ENCODE results near the gene TXNDC16.

DNA sequence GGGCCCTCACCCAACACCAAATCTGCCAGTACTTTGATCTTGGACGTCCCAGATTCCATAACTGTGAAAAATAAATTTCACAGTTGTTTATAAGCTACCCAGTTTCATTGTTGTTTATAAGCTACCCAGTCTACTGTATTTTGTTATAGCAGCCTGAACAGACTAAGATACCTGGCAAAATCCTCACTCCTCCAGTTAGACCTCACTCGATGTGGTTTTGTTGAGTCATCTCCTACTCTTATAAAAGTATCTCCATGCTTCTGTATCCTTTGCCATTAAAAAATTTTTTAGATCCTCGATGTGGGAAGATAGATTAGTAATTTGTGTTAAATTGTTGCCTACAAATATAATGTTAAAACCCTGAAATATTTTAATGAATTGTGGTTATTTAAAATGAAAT lies 16.0 kb downstream of the TXNDC16 start:
- TF ChIP-seq CTCF (IDR thresholded peaks at IDR 0.05), result no peak
- TF ChIP-seq POLR2AphosphoS5 (IDR thresholded peaks at IDR 0.05), result no peak
